Spleen (tissue), 13 donors: ENCODE measurements around the gene VSX2. TPM values are rescaled to one million over a fixed set of nuclear protein-coding genes. Genes with fewer than 3 reads are reported as not detected.
A peak's percentile ranks its signal among the peaks of the same experiment; 100 is the strongest.

Experiments
- DNase-seq: peaks from one replicate; pipeline ENCODE4 v3.0.0-alpha.2; 2020
- H3K27ac ChIP-seq, 8 donors: fragments of 200-600 bp; sonication (generic) in 7 of 8; 1 replicate in 4 of 8; 2 replicates in 4 of 8; pipeline versions ENCODE4 v1.5.0 to v1.8.0; 2016 to 2021; ENCODE audit warnings: inconsistent platforms in 4 of 8, mild to moderate bottlenecking in 4 of 8, moderate library complexity in 1 of 8
- H3K27me3 ChIP-seq, 7 donors: fragments of 200-600 bp; sonication (generic) in 6 of 7; replicated peaks in 1 of 7; 1 replicate in 4 of 7; 2 replicates in 3 of 7; pipeline versions ENCODE4 v1.5.0 to v1.8.0; 2016 to 2021; ENCODE audit warnings: inconsistent platforms in 3 of 7, mild to moderate bottlenecking in 1 of 7
- H3K36me3 ChIP-seq, 6 donors: fragments of 200-600 bp; sonication (generic) in 5 of 6; 1 replicate in 4 of 6; 2 replicates in 2 of 6; pipeline versions ENCODE4 v1.5.0 to v1.8.0; 2016 to 2021; ENCODE audit warnings: inconsistent platforms in 2 of 6
- H3K4me1 ChIP-seq, 6 donors: fragments of 200-600 bp; sonication (generic) in 5 of 6; 1 replicate in 3 of 6; 2 replicates in 3 of 6; pipeline versions ENCODE4 v1.5.0 to v1.8.0; 2016 to 2021; ENCODE audit warnings: inconsistent platforms in 3 of 6
- H3K4me3 ChIP-seq, 8 donors: fragments of 200-600 bp; sonication (generic) in 7 of 8; 1 replicate in 4 of 8; 2 replicates in 4 of 8; pipeline versions ENCODE4 v1.5.0 to v1.8.0; 2016 to 2021; ENCODE audit warnings: inconsistent platforms in 4 of 8, mild to moderate bottlenecking in 4 of 8, moderate library complexity in 2 of 8
- H3K9me3 ChIP-seq, 8 donors: fragments of 200-600 bp; sonication (generic) in 7 of 8; 1 replicate in 4 of 8; 2 replicates in 4 of 8; pipeline versions ENCODE4 v1.5.0 to v1.8.0; 2016 to 2021; ENCODE audit warnings: inconsistent platforms in 4 of 8
- POLR2A ChIP-seq, 3 donors: fragments of 450-650 bp; IDR thresholded peaks; one replicate each; pipeline ENCODE4 v1.5.1; 2017; ENCODE audit warnings: antibody characterized with exemption in 3 of 3, mild to moderate bottlenecking in 1 of 3
- POLR2AphosphoS5 ChIP-seq, 3 donors: sonication (generic); formaldehyde crosslinking; IDR thresholded peaks; one replicate each; pipeline ENCODE4 v1.5.1; 2017; ENCODE audit warnings: antibody characterized with exemption in 3 of 3
- WGBS, 5 donors: extraction: QIAGEN DNeasy Blood & Tissue Kit in 3 of 5; methylation state at CpG; one replicate each; pipeline versions ENCODE4 v1.1.5 to v1.1.7; 2013 to 2018; 5-methylcytosine and 5-hydroxymethylcytosine counted together
- intact Hi-C: fragments of 100-400 bp; cut with DNase I; formaldehyde crosslinking; loops from one replicate; pipeline ENCODE4 v1.15.0; 2023; ENCODE audit warnings: low total_unique reads
- long read RNA-seq, 2 donors: transcript quantifications; one replicate each; lab custom pipeline, GENCODE V29; 2026
- polyA plus RNA-seq, 3 donors: library from polyadenylated mRNA; stranded (reverse); fragments of 200-250 nt; gene quantifications; one replicate each; pipeline ENCODE4 v1.2.1, GENCODE V29; 2013
- total RNA-seq, 7 donors: library from RNA; depleted of rRNA in 3 of 7; stranded (reverse); fragments of >200 nt in 3 of 7; fragmentation: NEBNext Ultra II Directional in 4 of 7; extraction: Animal tissue kit (Norgen Biotek cat#: 25700) in 4 of 7; gene quantifications; one replicate each; pipeline versions ENCODE4 v1.1.0 to v1.2.1, GENCODE V29; 2016 to 2021
- TF ChIP-seq, protein P1 (sequence below), 11 experiments: fragments of 200-600 bp in 7 of 11; fragments of 450-650 bp in 4 of 11; sonication (generic) in 4 of 11; IDR thresholded peaks in 8 of 11; conservative IDR thresholded peaks in 3 of 11; 1 replicate in 7 of 11; 2 replicates in 4 of 11; pipeline versions ENCODE4 v1.4.0 to v1.8.0; 2016 to 2021; ENCODE audit warnings: antibody characterized with exemption in 11 of 11, inconsistent platforms in 4 of 11, mild to moderate bottlenecking in 1 of 11
- donor health status: healthy with polysubstance abuse.
- donor health status: DM: no; HTN: no; CAD: no; lungs with moderate emphysema.
- donor health status: DM: no; HTN: no; CAD: no.
- donor health status: Bipolar disorder and iron deficiency.
- donor health status: healthy.
- donor health status: DM: no; HTN: no; CAD: no.
- donor health status: DM: yes; HTN: yes; CAD: no.

The VSX2 gene
- total RNA-seq (not detected), polyA plus RNA-seq (not detected)
- long read RNA-seq, donor 1: 0 reads
- long read RNA-seq, donor 2: 0 reads

DNA sequence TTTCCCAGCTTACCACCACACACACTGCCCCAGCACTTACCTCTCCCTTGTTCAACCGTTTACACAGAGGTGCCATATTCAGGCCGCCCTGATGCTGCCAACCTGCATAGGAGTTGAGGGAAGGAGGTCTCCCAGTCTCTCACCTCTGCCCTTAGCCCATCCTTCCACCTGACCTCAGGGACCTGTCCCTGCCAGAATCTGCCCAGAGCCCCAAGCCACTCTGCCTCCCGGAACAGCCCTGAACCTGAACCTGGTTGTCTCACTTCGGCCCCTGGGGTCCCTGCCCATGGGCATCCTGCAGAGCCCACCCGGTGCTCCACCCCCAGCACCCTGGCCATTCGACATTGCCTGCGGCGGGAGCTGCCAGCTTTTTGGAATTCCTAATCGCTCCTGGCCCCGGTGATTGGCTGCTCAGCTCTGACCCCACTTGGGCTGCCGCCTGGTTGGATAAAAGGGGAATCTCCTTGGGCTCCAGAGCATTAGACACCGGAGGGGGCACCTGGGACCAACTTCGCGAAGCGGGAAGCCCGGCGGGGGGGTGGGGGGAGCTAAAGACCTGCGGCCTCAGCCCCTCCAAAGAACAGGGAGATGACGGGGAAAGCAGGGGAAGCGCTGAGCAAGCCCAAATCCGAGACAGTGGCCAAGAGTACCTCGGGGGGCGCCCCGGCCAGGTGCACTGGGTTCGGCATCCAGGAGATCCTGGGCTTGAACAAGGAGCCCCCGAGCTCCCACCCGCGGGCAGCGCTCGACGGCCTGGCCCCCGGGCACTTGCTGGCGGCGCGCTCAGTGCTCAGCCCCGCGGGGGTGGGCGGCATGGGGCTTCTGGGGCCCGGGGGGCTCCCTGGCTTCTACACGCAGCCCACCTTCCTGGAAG is at the start of gene VSX2:
TSS of gene VSX2 (plus strand) at position 476 of the 874 bp plus-strand sequence. CDS start at position 589, 113 bp downstream.
- TF ChIP-seq POLR2A (IDR thresholded peaks at IDR 0.05) (no peak), POLR2AphosphoS5 (IDR thresholded peaks at IDR 0.05) (no peak)
- TF ChIP-seq, protein P1, sequence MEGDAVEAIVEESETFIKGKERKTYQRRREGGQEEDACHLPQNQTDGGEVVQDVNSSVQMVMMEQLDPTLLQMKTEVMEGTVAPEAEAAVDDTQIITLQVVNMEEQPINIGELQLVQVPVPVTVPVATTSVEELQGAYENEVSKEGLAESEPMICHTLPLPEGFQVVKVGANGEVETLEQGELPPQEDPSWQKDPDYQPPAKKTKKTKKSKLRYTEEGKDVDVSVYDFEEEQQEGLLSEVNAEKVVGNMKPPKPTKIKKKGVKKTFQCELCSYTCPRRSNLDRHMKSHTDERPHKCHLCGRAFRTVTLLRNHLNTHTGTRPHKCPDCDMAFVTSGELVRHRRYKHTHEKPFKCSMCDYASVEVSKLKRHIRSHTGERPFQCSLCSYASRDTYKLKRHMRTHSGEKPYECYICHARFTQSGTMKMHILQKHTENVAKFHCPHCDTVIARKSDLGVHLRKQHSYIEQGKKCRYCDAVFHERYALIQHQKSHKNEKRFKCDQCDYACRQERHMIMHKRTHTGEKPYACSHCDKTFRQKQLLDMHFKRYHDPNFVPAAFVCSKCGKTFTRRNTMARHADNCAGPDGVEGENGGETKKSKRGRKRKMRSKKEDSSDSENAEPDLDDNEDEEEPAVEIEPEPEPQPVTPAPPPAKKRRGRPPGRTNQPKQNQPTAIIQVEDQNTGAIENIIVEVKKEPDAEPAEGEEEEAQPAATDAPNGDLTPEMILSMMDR (IDR thresholded peaks at IDR 0.05 in 8 of 11, conservative IDR thresholded peaks at IDR 0.05 in 3 of 11): no peak
- H3K4me3 ChIP-seq: peak within 1 kb of the TSS; percentile 20 to 65 (median 28)
- 9 to 17% (median 12%) methylated on average over 15 to 40 of the region's 40 CpGs for WGBS, 5 donors
- DNase-seq: no peak
- intact Hi-C loops: no loop called here
- peaks cover 19 to 91% (median 65%) of the 10 kb centered on the region in 7 donors for H3K27me3 ChIP-seq
- H3K9me3 ChIP-seq: no peaks in the 10 kb centered on the region
- H3K27ac ChIP-seq: no peak within 1 kb of the TSS
- H3K36me3 ChIP-seq: no peaks in the 10 kb centered on the region
- peaks cover 13 to 33% (median 28%) of the 10 kb centered on the region in 6 donors for H3K4me1 ChIP-seq

- H3K36me3 ChIP-seq: peaks cover 0 to 24% (median 0%) of the 10 kb centered on the region in 6 donors
- H3K4me1 ChIP-seq: no peaks in the 10 kb centered on the region
- no peak overlapping the region for H3K4me3 ChIP-seq
- H3K9me3 ChIP-seq: no peaks in the 10 kb centered on the region
- no peak for DNase-seq
- no peaks in the 10 kb centered on the region for H3K27me3 ChIP-seq
- WGBS, 5 donors: 78 to 89% (median 87%) methylated on average over 3 of the region's 3 CpGs
- TF ChIP-seq, protein P1 (IDR thresholded peaks at IDR 0.05 in 8 of 11, conservative IDR thresholded peaks at IDR 0.05 in 3 of 11): no peak
- TF ChIP-seq POLR2A (IDR thresholded peaks at IDR 0.05) (no peak), POLR2AphosphoS5 (IDR thresholded peaks at IDR 0.05) (no peak)
- intact Hi-C loops: no loop called here
- no peak overlapping the region for H3K27ac ChIP-seq
Observed at GRCh38 chr14:74190927-74191575, 48.2 kb upstream of the VSX2 start.

DNA sequence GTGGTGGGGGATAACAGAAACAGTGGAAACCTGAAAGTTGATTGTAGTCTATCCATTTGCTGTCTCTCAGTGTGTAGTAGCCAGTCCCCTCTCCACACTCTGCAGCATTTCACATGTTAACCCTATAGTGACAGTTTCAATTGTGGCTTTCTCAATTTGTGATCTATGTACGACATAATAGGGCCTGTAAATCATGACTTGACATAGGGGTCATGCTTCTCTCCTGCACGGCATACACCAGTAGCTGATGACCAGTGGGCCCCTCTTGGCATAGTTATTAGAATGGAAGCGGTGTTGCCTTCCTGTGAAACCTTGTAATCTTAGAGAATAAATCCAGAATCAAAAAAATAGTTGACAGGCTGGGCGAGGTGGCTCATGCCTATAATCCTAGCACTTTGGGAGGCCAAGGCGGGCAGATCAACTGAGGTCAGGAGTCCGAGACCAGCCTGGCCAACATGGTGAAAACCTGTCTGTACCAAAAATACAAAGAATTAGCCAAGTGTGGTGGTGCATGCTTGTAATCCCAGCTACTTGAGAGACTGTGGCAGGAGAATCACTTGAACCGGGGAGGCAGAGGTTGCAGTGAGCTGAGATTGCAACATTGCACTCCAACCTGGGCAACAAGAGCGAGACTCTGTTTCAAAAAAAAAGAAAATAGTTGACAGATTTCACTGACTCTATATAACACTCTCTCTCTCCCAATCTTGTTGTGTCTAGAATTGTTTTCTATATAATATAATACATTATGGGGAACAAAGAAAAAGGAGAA is 44.6 kb upstream of the VSX2 start:
- intact Hi-C loops: no loop called here
- Histone ChIP-seq H3K4me3 (no peak overlapping the region), H3K27ac (no peak overlapping the region), H3K27me3 (no peaks in the 10 kb centered on the region), H3K4me1 (no peaks in the 10 kb centered on the region), H3K36me3 (peaks cover 0 to 31% (median 10%) of the 10 kb centered on the region in 6 donors), H3K9me3 (no peaks in the 10 kb centered on the region)
- WGBS, 5 donors: 90 to 96% (median 93%) methylated on average over 8 of the region's 8 CpGs
- DNase-seq: no peak
- TF ChIP-seq POLR2AphosphoS5 (IDR thresholded peaks at IDR 0.05): no peak
- TF ChIP-seq, protein P1 (IDR thresholded peaks at IDR 0.05 in 8 of 11, conservative IDR thresholded peaks at IDR 0.05 in 3 of 11): no peak
